Ovary (tissue), 3 donors: ENCODE measurements around the gene TUSC2.

Experiments
- CTCF ChIP-seq, 3 donors: fragments of 450-650 bp in 2 of 3; fragments of 200-600 bp in 1 of 3; IDR thresholded peaks; one replicate each; pipeline versions ENCODE4 v1.5.1 to v1.8.0; 2016 to 2022; ENCODE audit warnings: antibody characterized with exemption in 3 of 3, mild to moderate bottlenecking in 1 of 3
- EP300 ChIP-seq: sonication (generic); formaldehyde crosslinking; IDR thresholded peaks from one replicate; pipeline ENCODE4 v1.6.1; 2017; ENCODE audit warnings: antibody characterized with exemption
- POLR2A ChIP-seq: fragments of 450-650 bp; IDR thresholded peaks from one replicate; pipeline ENCODE4 v1.6.1; 2017; ENCODE audit warnings: antibody characterized with exemption, mild to moderate bottlenecking, moderate library complexity
- donor health status: DM: no; HTN: no; CAD: no.

- no peak for TF ChIP-seq CTCF (IDR thresholded peaks at IDR 0.05)
- TF ChIP-seq POLR2A = no peak
- no peak for TF ChIP-seq EP300
These were observed 51.3 kb downstream of the TUSC2 start for GRCh38 chr3:50276762-50277101.
